Neuronal stem cell (in vitro differentiated cells): ENCODE data around the gene ZNF148.

Source experiments
- DNase-seq: peaks from one replicate; pipeline ENCODE4 v3.0.0-alpha.2; 2013; ENCODE audit warnings: low spot score
- H2AFZ ChIP-seq: one replicate; pipeline ENCODE4 v1.6.1; 2013; ENCODE audit warnings: mild to moderate bottlenecking, low read length, inconsistent platforms
- H2AK5ac ChIP-seq: 2 replicates; pipeline ENCODE4 v1.6.1; 2013; ENCODE audit warnings: low read depth, mild to moderate bottlenecking, inconsistent platforms, low read length, moderate library complexity, mixed read lengths
- H2BK120ac ChIP-seq: 2 replicates; pipeline ENCODE4 v1.6.1; 2013; ENCODE audit warnings: low read depth, mild to moderate bottlenecking, inconsistent platforms, low read length, moderate library complexity, mixed read lengths
- H2BK12ac ChIP-seq: one replicate; pipeline ENCODE4 v1.6.1; 2013; ENCODE audit warnings: low read length, inconsistent platforms
- H2BK15ac ChIP-seq: 2 replicates; pipeline ENCODE4 v1.6.1; 2013; ENCODE audit warnings: mild to moderate bottlenecking, low read length, inconsistent platforms, mixed read lengths
- H2BK5ac ChIP-seq: one replicate; pipeline ENCODE4 v1.6.1; 2013; ENCODE audit warnings: inconsistent platforms, mild to moderate bottlenecking, low read length, moderate library complexity
- H3K14ac ChIP-seq: one replicate; pipeline ENCODE4 v1.6.1; 2013; ENCODE audit warnings: low read length, inconsistent platforms
- H3K18ac ChIP-seq: 2 replicates; pipeline ENCODE4 v1.6.1; 2013; ENCODE audit warnings: low read length, inconsistent platforms
- H3K23ac ChIP-seq: 2 replicates; pipeline ENCODE4 v1.6.1; 2013; ENCODE audit warnings: low read depth, mild to moderate bottlenecking, mixed read lengths, low read length, inconsistent platforms; ENCODE audit not compliant: poor library complexity
- H3K27ac ChIP-seq: replicated peaks from 3 replicates; pipeline ENCODE4 v1.5.1; 2013; ENCODE audit warnings: low read length, inconsistent platforms
- H3K27me3 ChIP-seq, 3 experiments: 2 replicates each; pipeline ENCODE4 v1.6.1; 2013; ENCODE audit warnings: low read length in 3 of 3, mild to moderate bottlenecking in 2 of 3, inconsistent platforms in 1 of 3, low read depth in 1 of 3, mixed read lengths in 1 of 3, moderate library complexity in 1 of 3; ENCODE audit not compliant: control insufficient read depth in 3 of 3, insufficient read depth in 3 of 3
- H3K36me3 ChIP-seq, 2 donors: replicated peaks in 1 of 2; 2 replicates each; pipeline ENCODE4 v1.6.1; 2013; ENCODE audit warnings: low read length in 2 of 2; ENCODE audit not compliant: control insufficient read depth in 2 of 2, insufficient read depth in 2 of 2
- H3K4ac ChIP-seq: 2 replicates; pipeline ENCODE4 v1.6.1; 2013; ENCODE audit warnings: inconsistent platforms, mild to moderate bottlenecking, low read length, moderate library complexity
- H3K4me1 ChIP-seq, 2 donors: 1 replicate in 1 of 2; 2 replicates in 1 of 2; pipeline ENCODE4 v1.6.1; 2013; ENCODE audit warnings: low read length in 2 of 2, low read depth in 1 of 2; ENCODE audit not compliant: control insufficient read depth in 2 of 2, insufficient read depth in 1 of 2
- H3K4me2 ChIP-seq: one replicate; pipeline ENCODE4 v1.6.1; 2013; ENCODE audit warnings: mild to moderate bottlenecking, low read length, inconsistent platforms; ENCODE audit not compliant: insufficient read depth, poor library complexity, severe bottlenecking
- H3K4me3 ChIP-seq, 2 donors: 2 replicates each; pipeline ENCODE4 v1.5.1; 2013; ENCODE audit warnings: low read length in 2 of 2, mild to moderate bottlenecking in 2 of 2, inconsistent platforms in 1 of 2, moderate library complexity in 1 of 2
- H3K79me1 ChIP-seq: one replicate; pipeline ENCODE4 v1.6.1; 2013; ENCODE audit warnings: low read depth, mild to moderate bottlenecking, inconsistent platforms, low read length, moderate library complexity
- H3K9ac ChIP-seq: one replicate; pipeline ENCODE4 v1.6.1; 2013; ENCODE audit warnings: mild to moderate bottlenecking, low read depth, low read length, inconsistent platforms; ENCODE audit not compliant: poor library complexity
- H3K9me3 ChIP-seq, 2 donors: replicated peaks in 1 of 2; 2 replicates each; pipeline versions ENCODE3 to v1.6.1; 2013; ENCODE audit warnings: low read length in 2 of 2, mild to moderate bottlenecking in 2 of 2, inconsistent platforms in 1 of 2, low read depth in 1 of 2, mixed read lengths in 1 of 2, moderate library complexity in 1 of 2; ENCODE audit not compliant: control insufficient read depth in 2 of 2, insufficient read depth in 1 of 2
- H4K8ac ChIP-seq: one replicate; pipeline ENCODE4 v1.6.1; 2013; ENCODE audit warnings: low read depth, mild to moderate bottlenecking, inconsistent platforms, low read length, moderate library complexity
- H4K91ac ChIP-seq: one replicate; pipeline ENCODE4 v1.6.1; 2013; ENCODE audit warnings: low read length, low read depth, mild to moderate bottlenecking, inconsistent platforms; ENCODE audit not compliant: poor library complexity
- WGBS, 2 donors: extraction: QIAGEN DNeasy Blood & Tissue Kit; methylation state at CpG; one replicate each; pipeline ENCODE4 v1.1.7; 2013; ENCODE audit warnings: missing lambda C conversion rate in 2 of 2, mixed read lengths in 1 of 2; ENCODE audit not compliant: insufficient read length in 2 of 2, insufficient replicate concordance in 1 of 2; ENCODE audit errors: extremely low coverage in 2 of 2; 5-methylcytosine and 5-hydroxymethylcytosine counted together

The ZNF148 gene

GRCh38 chr3:125318167-125318865 is 56.8 kb downstream of the ZNF148 start:
- Histone ChIP-seq H4K91ac (no peak overlapping the region), H2BK5ac (no peak overlapping the region), H2AFZ (no peak overlapping the region), H3K18ac (no peak overlapping the region), H3K9me3 (peaks cover 0 to 2% of the 10 kb centered on the region in 2 donors), H4K8ac (no peak overlapping the region), H3K27me3 (no peaks in the 10 kb centered on the region), H2BK15ac (no peak overlapping the region), H3K4ac (no peak overlapping the region), H3K23ac (no peak overlapping the region), H3K9ac (no peak overlapping the region), H3K36me3 (peaks cover under 1 to 65% of the 10 kb centered on the region in 2 donors), H2BK120ac (no peak overlapping the region), H3K4me1 (peaks cover 1 to 3% of the 10 kb centered on the region in 2 donors), H3K4me2 (peak overlapping the region; percentile 40), H2AK5ac (no peak overlapping the region), H3K14ac (no peak overlapping the region), H2BK12ac (no peak overlapping the region), H3K4me3 (no peak overlapping the region), H3K79me1 (no peaks in the 10 kb centered on the region), H3K27ac (peak overlapping the region; percentile 9)
- no peak for DNase-seq
- no CpG with 5 or more reads among the region's 4 CpGs for WGBS, 2 donors

GRCh38 chr3:125317761-125318160 is 57.4 kb downstream of the ZNF148 start:
- no peak overlapping the region for H4K91ac ChIP-seq
- H3K23ac ChIP-seq, result no peak overlapping the region
- no peak overlapping the region for H3K9ac ChIP-seq
- H3K4me2 ChIP-seq, result no peak overlapping the region
- peaks cover 2 to 65% of the 10 kb centered on the region in 2 donors for H3K36me3 ChIP-seq
- no peak overlapping the region for H2BK15ac ChIP-seq
- no peak overlapping the region for H2BK12ac ChIP-seq
- no peak overlapping the region for H2AFZ ChIP-seq
- H3K27ac ChIP-seq, result no peak overlapping the region
- no peak overlapping the region for H2BK5ac ChIP-seq
- H3K9me3 ChIP-seq, result peaks cover 0 to 5% of the 10 kb centered on the region in 2 donors
- WGBS, 2 donors, result no CpG with 5 or more reads among the region's 1 CpG
- no peak overlapping the region for H2BK120ac ChIP-seq
- H3K14ac ChIP-seq, result no peak overlapping the region
- H3K79me1 ChIP-seq, result no peaks in the 10 kb centered on the region
- no peak for DNase-seq
- H3K4me3 ChIP-seq, result no peak overlapping the region
- peaks cover 1 to 3% of the 10 kb centered on the region in 2 donors for H3K4me1 ChIP-seq
- no peaks in the 10 kb centered on the region for H3K27me3 ChIP-seq
- H2AK5ac ChIP-seq, result no peak overlapping the region
- H3K18ac ChIP-seq, result no peak overlapping the region
- no peak overlapping the region for H4K8ac ChIP-seq
- H3K4ac ChIP-seq, result no peak overlapping the region

- Histone ChIP-seq H2BK120ac (no peak overlapping the region), H4K8ac (no peak overlapping the region), H3K27me3 (no peaks in the 10 kb centered on the region), H3K36me3 (peaks cover 2 to 65% of the 10 kb centered on the region in 2 donors), H3K4me2 (no peak overlapping the region), H2AFZ (no peak overlapping the region), H2BK15ac (no peak overlapping the region), H3K4me1 (peaks cover 1 to 3% of the 10 kb centered on the region in 2 donors), H2AK5ac (no peak overlapping the region), H3K18ac (no peak overlapping the region), H3K14ac (no peak overlapping the region), H3K4ac (no peak overlapping the region), H3K23ac (no peak overlapping the region), H2BK5ac (no peak overlapping the region), H2BK12ac (no peak overlapping the region), H3K27ac (no peak overlapping the region), H4K91ac (no peak overlapping the region), H3K79me1 (no peaks in the 10 kb centered on the region), H3K9me3 (peaks cover 0 to 13% of the 10 kb centered on the region in 2 donors), H3K4me3 (no peak overlapping the region), H3K9ac (no peak overlapping the region)
- no peak for DNase-seq
Observed at GRCh38 chr3:125316949-125317348, 58.2 kb downstream of the ZNF148 start.

GRCh38 chr3:125316246-125316645 is 58.9 kb downstream of the ZNF148 start:
- Histone ChIP-seq H3K9me3 (peaks cover 0 to 20% of the 10 kb centered on the region in 2 donors), H2BK120ac (no peak overlapping the region), H2BK15ac (no peak overlapping the region), H3K23ac (no peak overlapping the region), H2AFZ (no peak overlapping the region), H3K4me1 (peaks cover 1 to 3% of the 10 kb centered on the region in 2 donors), H4K91ac (no peak overlapping the region), H4K8ac (no peak overlapping the region), H3K27me3 (no peaks in the 10 kb centered on the region), H3K27ac (no peak overlapping the region), H3K4ac (no peak overlapping the region), H3K9ac (no peak overlapping the region), H2BK5ac (no peak overlapping the region), H2BK12ac (no peak overlapping the region), H3K14ac (no peak overlapping the region), H2AK5ac (no peak overlapping the region), H3K4me3 (no peak overlapping the region), H3K4me2 (no peak overlapping the region), H3K36me3 (peaks cover 2 to 66% of the 10 kb centered on the region in 2 donors), H3K18ac (no peak overlapping the region), H3K79me1 (no peaks in the 10 kb centered on the region)
- no peak for DNase-seq
- no CpG with 5 or more reads among the region's 1 CpG for WGBS, 2 donors
